Measurements from ENCODE around the gene LIPE. TPM values are rescaled to one million over a fixed set of nuclear protein-coding genes. Genes with fewer than 3 reads are reported as not detected.

The LIPE gene
- total and polyA plus RNA-seq, 2 experiments from 2014 or later, result 5.8 to 10.9 TPM

DNA sequence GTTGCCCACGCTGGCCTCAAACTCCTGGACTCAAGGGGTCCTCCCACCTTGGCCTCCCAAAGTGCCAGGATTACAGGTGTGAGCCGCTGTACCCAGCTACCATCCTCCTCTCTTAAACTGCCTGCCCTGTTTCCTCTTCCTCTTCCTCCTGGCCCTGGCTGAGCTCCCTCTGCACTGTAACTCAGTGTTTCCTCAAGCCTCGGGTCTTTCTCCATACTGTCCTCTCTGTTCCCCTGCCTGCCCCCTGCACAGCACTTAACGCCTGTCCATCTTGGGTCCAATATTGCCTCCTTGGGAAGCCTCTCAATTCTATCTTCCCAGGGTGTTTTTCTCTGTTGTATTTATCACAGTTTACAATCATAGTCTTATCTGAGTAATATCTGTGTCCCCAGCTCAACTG is 6.1 kb downstream of the LIPE start (continued):
- TF ChIP-seq, protein P1, sequence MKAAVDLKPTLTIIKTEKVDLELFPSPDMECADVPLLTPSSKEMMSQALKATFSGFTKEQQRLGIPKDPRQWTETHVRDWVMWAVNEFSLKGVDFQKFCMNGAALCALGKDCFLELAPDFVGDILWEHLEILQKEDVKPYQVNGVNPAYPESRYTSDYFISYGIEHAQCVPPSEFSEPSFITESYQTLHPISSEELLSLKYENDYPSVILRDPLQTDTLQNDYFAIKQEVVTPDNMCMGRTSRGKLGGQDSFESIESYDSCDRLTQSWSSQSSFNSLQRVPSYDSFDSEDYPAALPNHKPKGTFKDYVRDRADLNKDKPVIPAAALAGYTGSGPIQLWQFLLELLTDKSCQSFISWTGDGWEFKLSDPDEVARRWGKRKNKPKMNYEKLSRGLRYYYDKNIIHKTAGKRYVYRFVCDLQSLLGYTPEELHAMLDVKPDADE (IDR thresholded peaks at IDR 0.05), result no peak
- TF ChIP-seq JUNB (IDR thresholded peaks at IDR 0.05; ENCODE audit: unreplicated experiment), result no peak
- TF ChIP-seq, protein P2, sequence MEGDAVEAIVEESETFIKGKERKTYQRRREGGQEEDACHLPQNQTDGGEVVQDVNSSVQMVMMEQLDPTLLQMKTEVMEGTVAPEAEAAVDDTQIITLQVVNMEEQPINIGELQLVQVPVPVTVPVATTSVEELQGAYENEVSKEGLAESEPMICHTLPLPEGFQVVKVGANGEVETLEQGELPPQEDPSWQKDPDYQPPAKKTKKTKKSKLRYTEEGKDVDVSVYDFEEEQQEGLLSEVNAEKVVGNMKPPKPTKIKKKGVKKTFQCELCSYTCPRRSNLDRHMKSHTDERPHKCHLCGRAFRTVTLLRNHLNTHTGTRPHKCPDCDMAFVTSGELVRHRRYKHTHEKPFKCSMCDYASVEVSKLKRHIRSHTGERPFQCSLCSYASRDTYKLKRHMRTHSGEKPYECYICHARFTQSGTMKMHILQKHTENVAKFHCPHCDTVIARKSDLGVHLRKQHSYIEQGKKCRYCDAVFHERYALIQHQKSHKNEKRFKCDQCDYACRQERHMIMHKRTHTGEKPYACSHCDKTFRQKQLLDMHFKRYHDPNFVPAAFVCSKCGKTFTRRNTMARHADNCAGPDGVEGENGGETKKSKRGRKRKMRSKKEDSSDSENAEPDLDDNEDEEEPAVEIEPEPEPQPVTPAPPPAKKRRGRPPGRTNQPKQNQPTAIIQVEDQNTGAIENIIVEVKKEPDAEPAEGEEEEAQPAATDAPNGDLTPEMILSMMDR (conservative IDR thresholded peaks at IDR 0.05; ENCODE audit: low read depth in 2 of 2), result no peak

DNA sequence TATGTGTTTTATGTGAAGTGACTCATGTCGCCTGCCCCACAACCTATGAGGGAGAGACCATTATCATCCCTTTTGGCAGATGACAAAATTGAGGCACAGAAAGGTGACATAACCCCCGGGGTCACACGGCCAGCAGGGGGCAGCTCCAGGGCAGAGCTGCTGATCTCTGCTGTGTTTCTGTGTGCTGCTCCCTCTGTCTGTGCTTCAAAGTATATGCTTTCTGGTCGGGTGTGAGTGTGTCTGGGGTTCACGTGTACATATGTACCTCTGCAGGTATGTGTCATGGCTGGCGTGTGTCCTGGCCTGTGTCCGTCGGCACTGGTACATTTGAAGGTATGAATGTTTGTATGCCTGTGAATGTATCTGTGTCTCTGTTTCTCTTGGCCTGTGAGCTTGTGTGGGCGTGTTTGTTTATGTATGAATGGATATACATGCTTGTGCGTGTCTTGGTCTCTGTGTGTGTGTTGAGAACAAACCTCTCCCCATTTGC is 7.1 kb downstream of the LIPE start:
- TF ChIP-seq CREB1 (CRISPR knock-in tag; IDR thresholded peaks at IDR 0.05; ENCODE audit: low read depth) (no peak), EZH2phosphoT487 (IDR thresholded peaks at IDR 0.05; ENCODE audit: unreplicated experiment) (no peak)
- TF ChIP-seq, protein P2 (conservative IDR thresholded peaks at IDR 0.05; ENCODE audit: low read depth in 2 of 2), result peak; percentile 85 to 91
- Histone ChIP-seq H3K27ac (ENCODE audit: low read depth) (no peak overlapping the region), H3K4me3 (no peak overlapping the region), H3K36me3 (ENCODE audit: insufficient read depth) (no peaks in the 10 kb centered on the region), H3F3A (replicated peaks; ENCODE audit: low read depth) (peaks cover 24% of the 10 kb centered on the region), H2AFZ (no peak overlapping the region), H4K20me1 (replicated peaks; ENCODE audit: insufficient read depth) (peaks cover 18% of the 10 kb centered on the region; the same call in 1 of the 2 replicates), H3K27me3 (ENCODE audit: insufficient read depth) (peaks cover 29% of the 10 kb centered on the region), H3K4me1 (ENCODE audit: insufficient read depth) (peaks cover 5% of the 10 kb centered on the region; the same call in 1 of the 2 replicates), H3K4me2 (no peak overlapping the region), H3K9me2 (ENCODE audit: insufficient read depth) (peaks cover 4% of the 10 kb centered on the region; the same call in 1 of the 2 replicates), H3K79me2 (replicated peaks; ENCODE audit: insufficient read depth) (no peaks in the 10 kb centered on the region)
- peaks cover 30% of the 10 kb centered on the region for H3K4me1 Mint-ChIP-seq
- H3K4me3 Mint-ChIP-seq, result peak overlapping the region; percentile 9; the same call in 1 of the 3 replicates
- peaks cover 7% of the 10 kb centered on the region; the same call in 2 of the 3 replicates for H3K9me3 Mint-ChIP-seq
- H3K27me3 Mint-ChIP-seq (ENCODE audit: insufficient read depth, low read depth, poor library complexity), result peaks cover 57% of the 10 kb centered on the region
- H3K36me3 Mint-ChIP-seq (ENCODE audit: low read depth), result peaks cover 10% of the 10 kb centered on the region; the same call in 2 of the 3 replicates
- peak; percentile 84 for DNase-seq (ENCODE audit: low spot score)
- no peak overlapping the region for H3K27ac Mint-ChIP-seq
- ATAC-seq, result peak; percentile 4; the same call in 2 of the 3 replicates

DNA sequence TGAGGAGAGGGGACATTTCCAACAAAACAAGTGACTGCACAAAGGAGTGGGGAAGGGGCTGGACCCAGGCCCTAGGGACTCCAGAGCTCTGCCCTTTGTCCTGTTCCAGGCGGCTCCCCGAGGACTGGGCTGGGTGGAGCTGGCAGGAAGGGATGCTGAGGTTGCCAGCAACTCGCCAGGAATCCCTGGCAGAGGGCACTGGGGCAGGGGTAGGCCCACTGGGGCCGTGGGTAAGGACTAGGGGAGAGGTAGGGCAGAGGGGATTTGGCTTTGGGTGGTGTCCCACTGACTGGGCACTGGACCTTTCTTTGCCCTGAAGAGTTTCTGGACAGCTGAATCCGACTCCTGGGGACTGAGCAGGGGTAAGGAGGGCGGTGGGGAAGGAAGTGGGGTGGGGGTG is 7.9 kb downstream of the LIPE start:
- Mint-ChIP-seq H3K4me3 (no peak overlapping the region), H3K27ac (no peak overlapping the region), H3K27me3 (ENCODE audit: insufficient read depth, low read depth, poor library complexity) (peaks cover 53% of the 10 kb centered on the region), H3K36me3 (ENCODE audit: low read depth) (peaks cover 10% of the 10 kb centered on the region; the same call in 2 of the 3 replicates), H3K9me3 (peaks cover 4% of the 10 kb centered on the region; the same call in 2 of the 3 replicates), H3K4me1 (peaks cover 30% of the 10 kb centered on the region)
- H3F3A ChIP-seq (replicated peaks; ENCODE audit: low read depth), result peaks cover 16% of the 10 kb centered on the region
- no peak for ATAC-seq
- H3K36me3 ChIP-seq (ENCODE audit: insufficient read depth), result no peaks in the 10 kb centered on the region
- peaks cover 5% of the 10 kb centered on the region; the same call in 1 of the 2 replicates for H3K4me1 ChIP-seq (ENCODE audit: insufficient read depth)
- H3K9me2 ChIP-seq (ENCODE audit: insufficient read depth), result peaks cover under 1% of the 10 kb centered on the region; the same call in 1 of the 2 replicates
- H3K4me3 ChIP-seq, result no peak overlapping the region
- no peak for DNase-seq (ENCODE audit: low spot score)
- peaks cover 28% of the 10 kb centered on the region for H3K27me3 ChIP-seq (ENCODE audit: insufficient read depth)
- no peak overlapping the region for H2AFZ ChIP-seq
- no peak overlapping the region for H3K27ac ChIP-seq (ENCODE audit: low read depth)
- H3K4me2 ChIP-seq, result no peak overlapping the region
- no peaks in the 10 kb centered on the region for H3K79me2 ChIP-seq (replicated peaks; ENCODE audit: insufficient read depth)
- peaks cover 18% of the 10 kb centered on the region; the same call in 1 of the 2 replicates for H4K20me1 ChIP-seq (replicated peaks; ENCODE audit: insufficient read depth)
- TF ChIP-seq, protein P1 (IDR thresholded peaks at IDR 0.05), result no peak
- TF ChIP-seq POLR2AphosphoS5 (IDR thresholded peaks at IDR 0.05; ENCODE audit: low read depth), result no peak

Data from GM23338 (cell line).